Ectodermal cell (in vitro differentiated cells): ENCODE data around the gene MS4A3.

Experiments used
- H3K27ac ChIP-seq: 2 replicates; pipeline ENCODE4 v1.7.0; 2013; ENCODE audit warnings: mild to moderate bottlenecking, low read depth, low read length; ENCODE audit not compliant: insufficient read depth, poor library complexity, severe bottlenecking
- H3K27me3 ChIP-seq: 2 replicates; pipeline ENCODE4 v1.7.0; 2013; ENCODE audit warnings: mild to moderate bottlenecking, low read length; ENCODE audit not compliant: insufficient read depth, control insufficient read depth, poor library complexity, severe bottlenecking
- H3K36me3 ChIP-seq: one replicate; pipeline ENCODE4 v1.7.0; 2013; ENCODE audit warnings: low read length; ENCODE audit not compliant: control insufficient read depth, insufficient read depth
- H3K4me1 ChIP-seq: one replicate; pipeline ENCODE4 v1.7.0; 2013; ENCODE audit warnings: low read length; ENCODE audit not compliant: control insufficient read depth, insufficient read depth
- H3K4me3 ChIP-seq: 2 replicates; pipeline ENCODE4 v1.7.0; 2013; ENCODE audit warnings: low read depth, low read length, control low read depth; ENCODE audit not compliant: insufficient read depth
- H3K9me3 ChIP-seq: 2 replicates; pipeline ENCODE4 v1.7.0; 2013; ENCODE audit warnings: mild to moderate bottlenecking, low read length, moderate library complexity; ENCODE audit not compliant: control insufficient read depth
- WGBS, 2 experiments: methylation state at CpG; one replicate each; pipeline ENCODE4 v1.1.7; 2013; ENCODE audit warnings: missing lambda C conversion rate in 2 of 2; 5-methylcytosine and 5-hydroxymethylcytosine counted together

Gene MS4A3

GRCh38 chr11:60118338-60118737 is 61.9 kb downstream of the MS4A3 start:
- Histone ChIP-seq H3K36me3 (no peaks in the 10 kb centered on the region), H3K9me3 (no peaks in the 10 kb centered on the region), H3K4me3 (no peak overlapping the region), H3K27me3 (no peaks in the 10 kb centered on the region), H3K4me1 (peaks cover 7% of the 10 kb centered on the region), H3K27ac (no peak overlapping the region)
- 63 to 65% methylated on average over 2 of the region's 2 CpGs for WGBS, 2 experiments

GRCh38 chr11:60119710-60120109 is 63.2 kb downstream of the MS4A3 start:
- peaks cover 7% of the 10 kb centered on the region for H3K4me1 ChIP-seq
- H3K36me3 ChIP-seq: no peaks in the 10 kb centered on the region
- H3K9me3 ChIP-seq: no peaks in the 10 kb centered on the region
- no peaks in the 10 kb centered on the region for H3K27me3 ChIP-seq
- no peak overlapping the region for H3K4me3 ChIP-seq
- 83% methylated on average over 1 to 2 of the region's 2 CpGs for WGBS, 2 experiments
- H3K27ac ChIP-seq: no peak overlapping the region
